Measurements from ENCODE around the gene CAST.
A peak's percentile ranks its signal among the peaks of the same experiment; 100 is the strongest.
"Not testable (repeated sequence)": the region's sequence is repeated elsewhere in the genome, so short reads cannot be mapped to it uniquely, and the experiment has no call there.

The CAST gene

GRCh38 chr5:96661855-96662724 is at the start of gene CAST:
TSS of gene CAST (plus strand) at chr5:96662376. CDS start at chr5:96662423, 47 bp downstream.
- peak; percentile 78 for DNase-seq

- DNase-seq = peak; percentile 93
Measured at GRCh38 chr5:96614110-96614691, 48.0 kb upstream of the CAST start.

- DNase-seq = no peak
Measured at GRCh38 chr5:96615223-96615622, 47.0 kb upstream of the CAST start.

- DNase-seq = no peak
Measured at GRCh38 chr5:96616801-96617200, 45.4 kb upstream of the CAST start.

GRCh38 chr5:96618311-96619016 is 43.7 kb upstream of the CAST start:
- not testable (repeated sequence) for DNase-seq

- DNase-seq = no peak
Measured at GRCh38 chr5:96619946-96620345, 42.2 kb upstream of the CAST start.

- no peak for DNase-seq
Measured at GRCh38 chr5:96624596-96624995, 37.6 kb upstream of the CAST start.

GRCh38 chr5:96625365-96625764 is 36.8 kb upstream of the CAST start:
- DNase-seq = no peak

- peak; percentile 93 for DNase-seq
Measured at GRCh38 chr5:96626956-96627355, 35.2 kb upstream of the CAST start.

- DNase-seq = no peak
Measured at GRCh38 chr5:96627792-96628398, 34.3 kb upstream of the CAST start.

- no peak for DNase-seq
Measured at GRCh38 chr5:96628406-96628805, 33.8 kb upstream of the CAST start.

- DNase-seq = peak; percentile 95
Measured at GRCh38 chr5:96629774-96630173, 32.4 kb upstream of the CAST start.

- peak; percentile 40 for DNase-seq
Measured at GRCh38 chr5:96633820-96634219, 28.4 kb upstream of the CAST start.

- no peak for DNase-seq
Measured at GRCh38 chr5:96634881-96635280, 27.3 kb upstream of the CAST start.

GRCh38 chr5:96636046-96636445 is 26.1 kb upstream of the CAST start:
- DNase-seq = no peak

GRCh38 chr5:96636594-96636993 is 25.6 kb upstream of the CAST start:
- DNase-seq = no peak

- DNase-seq = no peak
Measured at GRCh38 chr5:96637196-96637595, 25.0 kb upstream of the CAST start.

- DNase-seq = no peak
Measured at GRCh38 chr5:96638561-96638960, 23.6 kb upstream of the CAST start.

GRCh38 chr5:96640696-96641095 is 21.5 kb upstream of the CAST start:
- no peak for DNase-seq

- DNase-seq = no peak
Measured at GRCh38 chr5:96641368-96642280, 20.6 kb upstream of the CAST start.

GRCh38 chr5:96642281-96642640 is 19.9 kb upstream of the CAST start:
- DNase-seq = no peak

GRCh38 chr5:96645091-96645490 is 17.1 kb upstream of the CAST start:
- no peak for DNase-seq
